ENCODE measurements around the gene BSND.

The BSND gene

GRCh38 chr1:55048453-55049270, 49.9 kb downstream of the BSND start:
- Histone ChIP-seq H3K4me3 (ENCODE audit: low read depth, low read length) (no peak overlapping the region), H2AFZ (ENCODE audit: low read length, unreplicated experiment) (no peak overlapping the region), H3K36me3 (ENCODE audit: insufficient read depth, low read length) (no peaks in the 10 kb centered on the region), H3K27ac (ENCODE audit: low read depth, low read length) (no peak overlapping the region), H3K79me2 (ENCODE audit: control insufficient read depth, insufficient read depth, low read length, unreplicated experiment) (no peaks in the 10 kb centered on the region), H3K27me3 (ENCODE audit: insufficient read depth, low read length) (no peaks in the 10 kb centered on the region), H3K4me1 (ENCODE audit: control insufficient read depth, insufficient read depth, low read length, unreplicated experiment) (no peaks in the 10 kb centered on the region)

GRCh38 chr1:55049271-55049913, 50.7 kb downstream of the BSND start:
- Histone ChIP-seq H3K27me3 (ENCODE audit: insufficient read depth, low read length) (no peaks in the 10 kb centered on the region), H3K4me1 (ENCODE audit: control insufficient read depth, insufficient read depth, low read length, unreplicated experiment) (no peaks in the 10 kb centered on the region), H3K36me3 (ENCODE audit: insufficient read depth, low read length) (no peaks in the 10 kb centered on the region), H2AFZ (ENCODE audit: low read length, unreplicated experiment) (no peak overlapping the region), H3K27ac (ENCODE audit: low read depth, low read length) (no peak overlapping the region), H3K4me3 (ENCODE audit: low read depth, low read length) (no peak overlapping the region), H3K79me2 (ENCODE audit: control insufficient read depth, insufficient read depth, low read length, unreplicated experiment) (no peaks in the 10 kb centered on the region)

DNA sequence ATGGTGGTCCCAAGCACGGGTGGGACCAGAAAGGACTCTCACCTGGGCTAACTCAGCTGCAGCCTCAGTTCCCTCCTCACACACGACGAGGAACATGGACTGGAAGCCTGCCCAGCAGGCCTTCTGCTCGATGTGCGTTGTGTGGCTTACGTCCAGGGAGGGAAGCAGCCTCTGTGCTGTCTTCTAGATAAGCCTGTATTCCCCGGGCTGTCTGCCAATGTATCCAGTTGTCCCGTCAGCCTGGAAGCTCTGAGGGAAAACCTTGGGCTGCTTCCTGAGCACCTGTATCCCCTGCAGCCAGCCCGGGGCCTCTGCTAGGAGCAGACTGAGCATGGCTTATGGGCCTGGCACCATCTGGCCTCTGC, 51.2 kb downstream of the BSND start:
- H2AFZ ChIP-seq (ENCODE audit: low read length, unreplicated experiment), result no peak overlapping the region
- H3K4me1 ChIP-seq (ENCODE audit: control insufficient read depth, insufficient read depth, low read length, unreplicated experiment), result no peaks in the 10 kb centered on the region
- H3K4me3 ChIP-seq (ENCODE audit: low read depth, low read length), result no peak overlapping the region
- H3K27ac ChIP-seq (ENCODE audit: low read depth, low read length), result no peak overlapping the region
- H3K79me2 ChIP-seq (ENCODE audit: control insufficient read depth, insufficient read depth, low read length, unreplicated experiment), result no peaks in the 10 kb centered on the region
- no peaks in the 10 kb centered on the region for H3K27me3 ChIP-seq (ENCODE audit: insufficient read depth, low read length)
- no peaks in the 10 kb centered on the region for H3K36me3 ChIP-seq (ENCODE audit: insufficient read depth, low read length)

- H3K27ac ChIP-seq (ENCODE audit: low read depth, low read length), result no peak overlapping the region
- H3K27me3 ChIP-seq (ENCODE audit: insufficient read depth, low read length), result no peaks in the 10 kb centered on the region
- H3K36me3 ChIP-seq (ENCODE audit: insufficient read depth, low read length), result no peaks in the 10 kb centered on the region
- H3K4me3 ChIP-seq (ENCODE audit: low read depth, low read length), result no peak overlapping the region
- H2AFZ ChIP-seq (ENCODE audit: low read length, unreplicated experiment), result no peak overlapping the region
- H3K79me2 ChIP-seq (ENCODE audit: control insufficient read depth, insufficient read depth, low read length, unreplicated experiment), result no peaks in the 10 kb centered on the region
- no peaks in the 10 kb centered on the region for H3K4me1 ChIP-seq (ENCODE audit: control insufficient read depth, insufficient read depth, low read length, unreplicated experiment)
These were observed 51.5 kb downstream of the BSND start for GRCh38 chr1:55050283-55050682.

- Histone ChIP-seq H2AFZ (ENCODE audit: low read length, unreplicated experiment) (no peak overlapping the region), H3K36me3 (ENCODE audit: insufficient read depth, low read length) (no peaks in the 10 kb centered on the region), H3K27ac (ENCODE audit: low read depth, low read length) (no peak overlapping the region), H3K27me3 (ENCODE audit: insufficient read depth, low read length) (no peaks in the 10 kb centered on the region), H3K4me1 (ENCODE audit: control insufficient read depth, insufficient read depth, low read length, unreplicated experiment) (no peaks in the 10 kb centered on the region), H3K4me3 (ENCODE audit: low read depth, low read length) (no peak overlapping the region), H3K79me2 (ENCODE audit: control insufficient read depth, insufficient read depth, low read length, unreplicated experiment) (no peaks in the 10 kb centered on the region)
These were observed 52.4 kb downstream of the BSND start for GRCh38 chr1:55051169-55051568.

GRCh38 chr1:55051621-55052020, 52.9 kb downstream of the BSND start:
- H3K27me3 ChIP-seq (ENCODE audit: insufficient read depth, low read length), result no peaks in the 10 kb centered on the region
- no peak overlapping the region for H3K4me3 ChIP-seq (ENCODE audit: low read depth, low read length)
- H3K79me2 ChIP-seq (ENCODE audit: control insufficient read depth, insufficient read depth, low read length, unreplicated experiment), result no peaks in the 10 kb centered on the region
- no peaks in the 10 kb centered on the region for H3K36me3 ChIP-seq (ENCODE audit: insufficient read depth, low read length)
- H3K4me1 ChIP-seq (ENCODE audit: control insufficient read depth, insufficient read depth, low read length, unreplicated experiment), result no peaks in the 10 kb centered on the region
- H2AFZ ChIP-seq (ENCODE audit: low read length, unreplicated experiment), result no peak overlapping the region
- H3K27ac ChIP-seq (ENCODE audit: low read depth, low read length), result no peak overlapping the region

- no peak overlapping the region for H2AFZ ChIP-seq (ENCODE audit: low read length, unreplicated experiment)
- no peaks in the 10 kb centered on the region for H3K27me3 ChIP-seq (ENCODE audit: insufficient read depth, low read length)
- no peak overlapping the region for H3K4me3 ChIP-seq (ENCODE audit: low read depth, low read length)
- no peaks in the 10 kb centered on the region for H3K36me3 ChIP-seq (ENCODE audit: insufficient read depth, low read length)
- H3K79me2 ChIP-seq (ENCODE audit: control insufficient read depth, insufficient read depth, low read length, unreplicated experiment), result no peaks in the 10 kb centered on the region
- H3K4me1 ChIP-seq (ENCODE audit: control insufficient read depth, insufficient read depth, low read length, unreplicated experiment), result no peaks in the 10 kb centered on the region
- H3K27ac ChIP-seq (ENCODE audit: low read depth, low read length), result no peak overlapping the region
These were observed 53.7 kb downstream of the BSND start for GRCh38 chr1:55052221-55053142.

DNA sequence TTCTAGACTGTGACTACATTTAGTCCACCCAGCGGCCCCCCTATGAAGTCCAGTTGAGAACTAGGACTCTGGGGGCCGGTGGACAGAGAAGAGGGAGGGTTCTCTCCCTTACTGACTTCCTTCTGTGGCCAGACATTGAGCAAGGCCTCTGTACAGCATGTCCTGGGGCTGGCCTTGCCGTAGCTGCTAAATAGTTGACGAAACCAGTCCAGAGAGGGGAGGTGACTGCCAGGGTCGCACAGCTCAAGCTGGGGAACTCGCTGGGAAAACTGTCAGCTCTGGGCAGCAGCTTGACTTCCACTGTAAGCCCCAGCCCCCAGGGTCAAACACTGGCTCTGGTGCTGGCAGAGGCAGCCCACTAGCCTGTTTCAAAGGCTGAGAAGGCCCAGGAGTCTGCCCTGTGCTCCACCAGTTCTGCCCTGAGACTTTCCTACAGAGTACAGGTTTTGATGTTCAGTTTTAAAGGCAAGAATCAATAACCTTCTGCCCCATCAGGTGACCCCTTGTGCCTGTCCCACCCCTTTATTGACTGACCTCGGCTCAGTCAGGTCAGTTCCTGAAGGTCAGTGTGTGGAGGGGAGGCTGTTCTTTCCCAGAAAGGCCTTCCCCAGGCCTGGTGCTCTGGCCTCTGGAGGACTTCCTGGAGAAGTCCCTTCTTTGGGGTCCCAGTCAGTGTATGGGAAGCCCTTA, 54.7 kb downstream of the BSND start:
- no peak overlapping the region for H3K27ac ChIP-seq (ENCODE audit: low read depth, low read length)
- no peaks in the 10 kb centered on the region for H3K36me3 ChIP-seq (ENCODE audit: insufficient read depth, low read length)

DNA sequence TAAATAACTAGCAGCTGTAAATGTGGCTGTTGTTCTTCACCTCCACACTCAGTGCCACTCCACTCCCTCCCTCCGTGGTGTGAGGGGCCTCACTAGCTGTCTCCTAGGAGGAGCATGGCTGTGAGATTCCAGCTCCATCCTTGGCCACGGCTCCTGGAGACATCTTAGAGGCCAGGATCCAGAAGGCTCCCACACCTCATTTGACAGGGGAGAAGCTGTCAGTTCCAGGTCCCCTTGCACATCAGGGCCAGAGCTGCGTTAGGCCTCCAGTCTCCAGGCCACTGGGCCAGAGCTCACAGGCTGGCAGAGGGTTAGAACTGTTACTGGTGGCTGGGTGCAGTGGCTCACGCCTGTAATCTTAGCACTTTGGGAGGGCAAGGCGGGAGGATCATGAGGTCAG, 55.7 kb downstream of the BSND start:
- Histone ChIP-seq H3K36me3 (ENCODE audit: insufficient read depth, low read length) (no peaks in the 10 kb centered on the region), H3K4me3 (ENCODE audit: low read depth, low read length) (no peak overlapping the region)

More for the DNA sequence above, 54.7 kb downstream of the BSND start:
- H3K79me2 ChIP-seq (ENCODE audit: control insufficient read depth, insufficient read depth, low read length, unreplicated experiment), result no peaks in the 10 kb centered on the region
- no peaks in the 10 kb centered on the region for H3K4me1 ChIP-seq (ENCODE audit: control insufficient read depth, insufficient read depth, low read length, unreplicated experiment)
- H3K4me3 ChIP-seq (ENCODE audit: low read depth, low read length), result no peak overlapping the region
- H3K27me3 ChIP-seq (ENCODE audit: insufficient read depth, low read length), result no peaks in the 10 kb centered on the region
- H2AFZ ChIP-seq (ENCODE audit: low read length, unreplicated experiment), result no peak overlapping the region

More for the DNA sequence above, 55.7 kb downstream of the BSND start:
- Histone ChIP-seq H3K27ac (ENCODE audit: low read depth, low read length) (no peak overlapping the region), H3K79me2 (ENCODE audit: control insufficient read depth, insufficient read depth, low read length, unreplicated experiment) (no peaks in the 10 kb centered on the region), H3K4me1 (ENCODE audit: control insufficient read depth, insufficient read depth, low read length, unreplicated experiment) (no peaks in the 10 kb centered on the region), H2AFZ (ENCODE audit: low read length, unreplicated experiment) (no peak overlapping the region), H3K27me3 (ENCODE audit: insufficient read depth, low read length) (no peaks in the 10 kb centered on the region)

Measured in ACC112 (cell line).